Hepatocyte (in vitro differentiated cells): Measurements from ENCODE around the gene MEP1B.

Experiments
- CTCF ChIP-seq: fragments of 200-600 bp; sonication (generic); IDR thresholded peaks from 2 replicates; pipeline ENCODE4 v1.5.1; 2016; ENCODE audit warnings: antibody characterized with exemption, mild to moderate bottlenecking; ENCODE audit not compliant: poor library complexity
- EZH2 ChIP-seq: fragments of 200-600 bp; sonication (generic); IDR thresholded peaks from 2 replicates; pipeline ENCODE4 v1.6.1; 2016; ENCODE audit warnings: antibody characterized with exemption, mild to moderate bottlenecking, borderline replicate concordance
- EZH2phosphoT487 ChIP-seq: fragments of 200-600 bp; sonication (generic); IDR thresholded peaks from one replicate; pipeline ENCODE4 v1.6.1; 2018; ENCODE audit warnings: antibody characterized with exemption, mild to moderate bottlenecking, low read depth, moderate library complexity; ENCODE audit not compliant: unreplicated experiment, severe bottlenecking

- no peak for TF ChIP-seq CTCF
- no peak for TF ChIP-seq EZH2
- TF ChIP-seq EZH2phosphoT487 = no peak
Measured at GRCh38 chr18:32156855-32157254, 33.0 kb upstream of the MEP1B start.
